HepG2 (cell line): ENCODE results near the gene ANKZF1. TPM values are rescaled to one million over a fixed set of nuclear protein-coding genes. Genes with fewer than 3 reads are reported as not detected.

Experiments used
- GATAD2A ChIP-seq: IDR thresholded peaks from 2 replicates; pipeline ENCODE4 v1.6.1; 2016
- JUND ChIP-seq: sonication (generic); formaldehyde crosslinking; IDR thresholded peaks from 2 replicates; pipeline ENCODE4 v1.8.0; 2022; ENCODE audit warnings: mild to moderate bottlenecking, missing genetic modification reagents
- KAT7 ChIP-seq: IDR thresholded peaks from 2 replicates; pipeline ENCODE4 v1.6.1; 2018; ENCODE audit warnings: borderline replicate concordance, missing compliant biosample characterization
- MED8 ChIP-seq: sonication (generic); formaldehyde crosslinking; IDR thresholded peaks from 2 replicates; pipeline ENCODE4 v1.8.1; 2023; ENCODE audit warnings: mild to moderate bottlenecking, missing genetic modification reagents; ENCODE audit not compliant: insufficient replicate concordance
- MXD4 ChIP-seq: IDR thresholded peaks from 2 replicates; pipeline ENCODE4 v1.6.1; 2016; ENCODE audit warnings: mild to moderate bottlenecking, missing biosample characterization, missing genetic modification reagents
- PATZ1 ChIP-seq: sonication (generic); formaldehyde crosslinking; IDR thresholded peaks from 2 replicates; pipeline ENCODE4 v1.4.0; 2020; ENCODE audit warnings: missing genetic modification reagents
- WIZ ChIP-seq: sonication (generic); formaldehyde crosslinking; IDR thresholded peaks from 2 replicates; pipeline ENCODE4 v1.5.1; 2020; ENCODE audit warnings: mild to moderate bottlenecking, missing genetic modification reagents
- ZBTB3 ChIP-seq: sonication (generic); formaldehyde crosslinking; IDR thresholded peaks from 2 replicates; pipeline ENCODE4 v1.4.0; 2020; ENCODE audit warnings: low read depth, mild to moderate bottlenecking, moderate library complexity, missing genetic modification reagents, borderline replicate concordance
- ZNF225 ChIP-seq: sonication (generic); formaldehyde crosslinking; IDR thresholded peaks from 2 replicates; pipeline ENCODE4 v1.4.0; 2020; ENCODE audit warnings: mild to moderate bottlenecking, missing genetic modification reagents
- ZNF687 ChIP-seq: sonication (generic); formaldehyde crosslinking; IDR thresholded peaks from 2 replicates; pipeline ENCODE4 v1.5.1; 2020; ENCODE audit warnings: mild to moderate bottlenecking, missing genetic modification reagents, moderate library complexity
- ZNF83 ChIP-seq: sonication (generic); formaldehyde crosslinking; IDR thresholded peaks from 2 replicates; pipeline ENCODE4 v1.4.0; 2020; ENCODE audit warnings: missing genetic modification reagents, mild to moderate bottlenecking, borderline replicate concordance
- ZSCAN31 ChIP-seq: sonication (generic); formaldehyde crosslinking; IDR thresholded peaks from 2 replicates; pipeline ENCODE4 v1.5.0; 2020; ENCODE audit warnings: low read depth, mild to moderate bottlenecking, missing genetic modification reagents
- polyA plus RNA-seq, 8 experiments: library from polyadenylated mRNA; depleted of rRNA in 3 of 8; stranded (reverse) in 7 of 8; unstranded in 1 of 8; fragments of >200 nt; fragmentation: Illumina TruSeq in 4 of 8; extraction: Trizol in 4 of 8; gene quantifications; 2 replicates each; pipeline versions ENCODE4 v1.2.1 to v1.2.3, GENCODE V29; 2011 to 2016; ENCODE audit warnings: low read depth in 4 of 8, missing spikeins in 1 of 8, mixed read lengths in 1 of 8; ENCODE audit not compliant: insufficient read depth in 1 of 8
- total RNA-seq, 5 experiments: library from RNA; depleted of rRNA; stranded (reverse); fragments of >200 nt; fragmentation: Illumina TruSeq; extraction: Trizol; gene quantifications; 2 replicates each; pipeline ENCODE4 v1.2.3, GENCODE V29; 2016; ENCODE audit warnings: low read depth in 1 of 5
- TF ChIP-seq, protein P1 (sequence below): IDR thresholded peaks from 2 replicates; pipeline ENCODE4 v1.6.1; 2016
- TF ChIP-seq, protein P2 (sequence below), 2 experiments: sonication (generic) in 1 of 2; formaldehyde crosslinking in 1 of 2; IDR thresholded peaks; 2 replicates each; pipeline versions ENCODE4 v1.4.0 to v1.6.1; 2018 to 2020; ENCODE audit warnings: missing genetic modification reagents in 2 of 2, borderline replicate concordance in 1 of 2, low read depth in 1 of 2, mild to moderate bottlenecking in 1 of 2, missing biosample characterization in 1 of 2

The ANKZF1 gene
- total and polyA plus RNA-seq, 2 of the 13 experiments (the other 11 are each of a cell fraction or from before 2014, with no cell fraction given): 25.3 to 128 TPM

DNA sequence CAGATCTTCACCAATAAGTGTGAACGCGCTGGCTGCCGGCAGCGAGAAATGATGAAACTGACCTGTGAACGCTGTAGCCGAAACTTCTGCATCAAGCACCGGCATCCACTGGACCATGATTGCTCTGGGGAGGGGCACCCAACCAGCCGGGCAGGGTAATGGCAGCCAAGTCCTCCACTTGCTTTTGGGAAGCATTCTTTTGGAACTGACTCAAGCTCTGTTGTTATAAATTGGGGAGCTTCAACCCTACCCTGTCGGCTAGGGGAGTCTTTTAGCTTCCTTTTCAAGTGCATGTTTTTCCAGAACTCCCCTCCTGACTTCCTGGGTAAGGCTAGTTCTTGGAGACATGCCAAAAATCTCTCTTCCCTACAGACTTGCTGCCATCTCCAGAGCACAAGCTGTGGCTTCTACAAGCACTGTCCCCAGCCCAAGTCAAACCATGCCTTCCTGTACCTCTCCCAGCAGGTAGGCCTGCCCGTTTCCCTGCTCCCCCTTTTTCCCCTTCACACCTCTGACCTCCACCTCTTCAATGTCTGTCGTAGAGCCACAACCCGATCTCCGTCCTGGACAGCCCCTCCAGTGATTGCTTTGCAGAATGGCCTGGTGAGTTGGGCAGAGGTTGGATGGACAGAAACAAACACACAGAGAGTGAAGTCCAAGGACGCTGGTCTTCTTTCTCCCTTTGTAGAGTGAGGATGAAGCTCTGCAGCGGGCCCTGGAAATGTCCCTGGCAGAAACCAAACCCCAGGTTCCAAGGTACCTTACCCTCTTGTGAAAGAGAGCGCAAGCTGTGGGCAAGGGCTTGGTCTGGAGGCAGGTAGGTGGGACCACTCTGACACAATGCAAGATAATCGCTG, 21.5 kb upstream of the ANKZF1 start (continued):
- TF ChIP-seq PATZ1 (CRISPR knock-in tag) (peak; percentile 75), WIZ (CRISPR knock-in tag) (0 out of 2 replicates have a peak, but pooled peaks have one; percentile 36), ZBTB3 (0 out of 2 replicates have a peak, but pooled peaks have one; percentile 44), MED8 (CRISPR knock-in tag) (no peak), KAT7 (CRISPR knock-in tag) (peak; percentile 32; the same call in 1 of the 2 replicates), JUND (peak; percentile 53; the same call in 1 of the 2 replicates), ZNF83 (CRISPR knock-in tag) (0 out of 2 replicates have a peak, but pooled peaks have one; percentile 27), MXD4 (CRISPR knock-in tag) (no peak; the same call in 1 of the 2 replicates), ZNF687 (CRISPR knock-in tag) (peak; percentile 73), ZSCAN31 (CRISPR knock-in tag) (0 out of 2 replicates have a peak, but pooled peaks have one; percentile 22), ZNF225 (CRISPR knock-in tag) (0 out of 2 replicates have a peak, but pooled peaks have one; percentile 38), GATAD2A (CRISPR knock-in tag) (peak; percentile 96)
- TF ChIP-seq, protein P1, sequence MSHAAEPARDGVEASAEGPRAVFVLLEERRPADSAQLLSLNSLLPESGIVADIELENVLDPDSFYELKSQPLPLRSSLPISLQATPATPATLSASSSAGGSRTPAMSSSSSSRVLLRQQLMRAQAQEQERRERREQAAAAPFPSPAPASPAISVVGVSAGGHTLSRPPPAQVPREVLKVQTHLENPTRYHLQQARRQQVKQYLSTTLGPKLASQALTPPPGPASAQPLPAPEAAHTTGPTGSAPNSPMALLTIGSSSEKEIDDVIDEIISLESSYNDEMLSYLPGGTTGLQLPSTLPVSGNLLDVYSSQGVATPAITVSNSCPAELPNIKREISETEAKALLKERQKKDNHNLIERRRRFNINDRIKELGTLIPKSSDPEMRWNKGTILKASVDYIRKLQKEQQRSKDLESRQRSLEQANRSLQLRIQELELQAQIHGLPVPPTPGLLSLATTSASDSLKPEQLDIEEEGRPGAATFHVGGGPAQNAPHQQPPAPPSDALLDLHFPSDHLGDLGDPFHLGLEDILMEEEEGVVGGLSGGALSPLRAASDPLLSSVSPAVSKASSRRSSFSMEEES (CRISPR knock-in tag): no peak
- TF ChIP-seq, protein P2, sequence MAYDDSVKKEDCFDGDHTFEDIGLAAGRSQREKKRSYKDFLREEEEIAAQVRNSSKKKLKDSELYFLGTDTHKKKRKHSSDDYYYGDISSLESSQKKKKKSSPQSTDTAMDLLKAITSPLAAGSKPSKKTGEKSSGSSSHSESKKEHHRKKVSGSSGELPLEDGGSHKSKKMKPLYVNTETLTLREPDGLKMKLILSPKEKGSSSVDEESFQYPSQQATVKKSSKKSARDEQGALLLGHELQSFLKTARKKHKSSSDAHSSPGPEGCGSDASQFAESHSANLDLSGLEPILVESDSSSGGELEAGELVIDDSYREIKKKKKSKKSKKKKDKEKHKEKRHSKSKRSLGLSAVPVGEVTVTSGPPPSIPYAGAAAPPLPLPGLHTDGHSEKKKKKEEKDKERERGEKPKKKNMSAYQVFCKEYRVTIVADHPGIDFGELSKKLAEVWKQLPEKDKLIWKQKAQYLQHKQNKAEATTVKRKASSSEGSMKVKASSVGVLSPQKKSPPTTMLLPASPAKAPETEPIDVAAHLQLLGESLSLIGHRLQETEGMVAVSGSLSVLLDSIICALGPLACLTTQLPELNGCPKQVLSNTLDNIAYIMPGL (CRISPR knock-in tag; IDR thresholded peaks at IDR 0.05; ENCODE audit: borderline replicate concordance in 1 of 2, low read depth in 1 of 2): peak; percentile 22 to 61; a peak in 2 of 4 replicates
